Activated B cell treated with CpG ODN at 0.5 μM for 24 hours (primary cell): ENCODE results near the gene NT5C. TPM values are rescaled to one million over a fixed set of nuclear protein-coding genes. Genes with fewer than 3 reads are reported as not detected.

Experiments
- ATAC-seq: fragments of 200-7000 bp; cut with Tn5 transposase; one replicate; pipeline ENCODE4 v1.10.0; 2021; ENCODE audit warnings: low read depth, mild to moderate bottlenecking, moderate library complexity
- CTCF ChIA-PET: fragments of 350-600 bp; sonication (Branson Sonifier 250); formaldehyde crosslinking; loops from one replicate; lab custom pipeline; 2021; ENCODE audit warnings: antibody characterized with exemption; lab: Charles Lee
- POLR2A ChIA-PET: fragments of 350-600 bp; sonication (Branson Sonifier 250); formaldehyde crosslinking; loops from one replicate; lab custom pipeline; 2021; ENCODE audit warnings: antibody characterized with exemption; lab: Charles Lee
- DNase-seq: peaks from one replicate; pipeline ENCODE4 v3.0.0; 2022
- H3K27ac Mint-ChIP-seq: one replicate; pipeline ENCODE4 v1.8.0; 2020; ENCODE audit warnings: mixed read lengths
- H3K27me3 Mint-ChIP-seq: one replicate; pipeline ENCODE4 v1.8.0; 2021; ENCODE audit warnings: mixed read lengths
- H3K36me3 Mint-ChIP-seq: one replicate; pipeline ENCODE4 v1.8.0; 2021; ENCODE audit warnings: low read depth, mixed read lengths
- H3K4me1 Mint-ChIP-seq: one replicate; pipeline ENCODE4 v1.8.0; 2021; ENCODE audit warnings: mixed read lengths
- H3K4me3 Mint-ChIP-seq: one replicate; pipeline ENCODE4 v1.8.0; 2020; ENCODE audit warnings: mild to moderate bottlenecking, mixed read lengths
- H3K9me3 Mint-ChIP-seq: one replicate; pipeline ENCODE4 v1.8.0; 2020; ENCODE audit warnings: mixed read lengths
- CTCF ChIP-seq: fragments of 200-600 bp; IDR thresholded peaks from one replicate; pipeline ENCODE4 v1.8.0; 2022; ENCODE audit warnings: antibody characterized with exemption, mild to moderate bottlenecking
- intact Hi-C: fragments of 100-400 bp; cut with micrococcal nuclease; formaldehyde crosslinking; loops from one replicate; pipeline ENCODE4 v1.15.1; 2024
- total RNA-seq: library from RNA; stranded (reverse); gene quantifications from 2 replicates; pipeline ENCODE4 v1.2.3, GENCODE V29; 2022

Gene NT5C
- total RNA-seq, 1 donor from 2014 or later = 95.0 TPM

GRCh38 chr17:75153780-75154194 is 22.2 kb upstream of the NT5C start:
- no peak for ATAC-seq
- CTCF ChIA-PET = interaction anchor here (1.0 to 1.5 kb wide), 3 partner anchors 18 to 192 kb away, joined by 3 to 4 read pairs (median 3); no protein-coding TSS in a partner anchor
- H3K27ac Mint-ChIP-seq = peak overlapping the region; percentile 77

GRCh38 chr17:75152922-75153779 is 21.6 kb upstream of the NT5C start:
- peaks cover 8% of the 10 kb centered on the region for H3K36me3 Mint-ChIP-seq
- TF ChIP-seq CTCF = no peak
- no peaks in the 10 kb centered on the region for H3K9me3 Mint-ChIP-seq
- ATAC-seq (no peak), DNase-seq (peak; percentile 16)
- intact Hi-C loops = no loop called here
- CTCF ChIA-PET = no interaction called here
- peaks cover 36% of the 10 kb centered on the region for H3K4me1 Mint-ChIP-seq
- H3K27ac Mint-ChIP-seq = peak overlapping the region; percentile 77
- peak overlapping the region; percentile 91 for H3K4me3 Mint-ChIP-seq
- POLR2A ChIA-PET = interaction anchor here (1.6 to 3.2 kb wide), 2 partner anchors 18 to 22 kb away, joined by 7 to 8 read pairs; no protein-coding TSS in a partner anchor
- no peaks in the 10 kb centered on the region for H3K27me3 Mint-ChIP-seq

More at GRCh38 chr17:75153780-75154194, 22.2 kb upstream of the NT5C start:
- H3K9me3 Mint-ChIP-seq = no peaks in the 10 kb centered on the region
- peaks cover 34% of the 10 kb centered on the region for H3K4me1 Mint-ChIP-seq
- no peaks in the 10 kb centered on the region for H3K27me3 Mint-ChIP-seq
- no peak for TF ChIP-seq CTCF
- peak overlapping the region; percentile 91 for H3K4me3 Mint-ChIP-seq
- POLR2A ChIA-PET = interaction anchor here (0.6 to 3.2 kb wide), 17 partner anchors 9 to 1432 kb away, joined by 3 to 20 read pairs (median 6); partner anchors contain the start of genes ARMC7, GGA3, MRPL58 and MRPS7
- intact Hi-C loops = loop anchor here (1.0 to 2.0 kb wide), 4 partner anchors 17 to 39 kb away; partner anchors contain the start of gene NT5C
- DNase-seq = no peak
- peaks cover 2% of the 10 kb centered on the region for H3K36me3 Mint-ChIP-seq

- Mint-ChIP-seq H3K4me1 (peaks cover 39% of the 10 kb centered on the region), H3K4me3 (peak overlapping the region; percentile 91), H3K9me3 (no peaks in the 10 kb centered on the region), H3K27ac (peak overlapping the region; percentile 46), H3K36me3 (peaks cover 15% of the 10 kb centered on the region), H3K27me3 (no peaks in the 10 kb centered on the region)
- no peak for DNase-seq
- intact Hi-C loops = no loop called here
- ChIA-PET POLR2A (interaction anchor here (3.2 kb wide), 1 partner anchor 22 kb away, joined by 8 read pairs; no protein-coding TSS in a partner anchor), CTCF (no interaction called here)
- ATAC-seq = no peak
- TF ChIP-seq CTCF = no peak
Observed at GRCh38 chr17:75152523-75152921, 21.0 kb upstream of the NT5C start.

- intact Hi-C loops = no loop called here
- Mint-ChIP-seq H3K27ac (no peak overlapping the region), H3K4me3 (peak overlapping the region; percentile 91), H3K27me3 (no peaks in the 10 kb centered on the region), H3K4me1 (peaks cover 39% of the 10 kb centered on the region), H3K36me3 (peaks cover 21% of the 10 kb centered on the region), H3K9me3 (no peaks in the 10 kb centered on the region)
- CTCF ChIA-PET = no interaction called here
- DNase-seq (no peak), ATAC-seq (no peak)
- POLR2A ChIA-PET = no interaction called here
- no peak for TF ChIP-seq CTCF
Observed at GRCh38 chr17:75151930-75152329, 20.4 kb upstream of the NT5C start.
